ENCODE results near the gene AIF1L. TPM values are rescaled to one million over a fixed set of nuclear protein-coding genes. Genes with fewer than 3 reads are reported as not detected.
A peak's percentile ranks its signal among the peaks of the same experiment; 100 is the strongest.

AIF1L gene
- total and polyA plus RNA-seq, 2 of the 13 experiments (the other 11 are each of a cell fraction or from before 2014, with no cell fraction given): 12.4 to 36.5 TPM

DNA sequence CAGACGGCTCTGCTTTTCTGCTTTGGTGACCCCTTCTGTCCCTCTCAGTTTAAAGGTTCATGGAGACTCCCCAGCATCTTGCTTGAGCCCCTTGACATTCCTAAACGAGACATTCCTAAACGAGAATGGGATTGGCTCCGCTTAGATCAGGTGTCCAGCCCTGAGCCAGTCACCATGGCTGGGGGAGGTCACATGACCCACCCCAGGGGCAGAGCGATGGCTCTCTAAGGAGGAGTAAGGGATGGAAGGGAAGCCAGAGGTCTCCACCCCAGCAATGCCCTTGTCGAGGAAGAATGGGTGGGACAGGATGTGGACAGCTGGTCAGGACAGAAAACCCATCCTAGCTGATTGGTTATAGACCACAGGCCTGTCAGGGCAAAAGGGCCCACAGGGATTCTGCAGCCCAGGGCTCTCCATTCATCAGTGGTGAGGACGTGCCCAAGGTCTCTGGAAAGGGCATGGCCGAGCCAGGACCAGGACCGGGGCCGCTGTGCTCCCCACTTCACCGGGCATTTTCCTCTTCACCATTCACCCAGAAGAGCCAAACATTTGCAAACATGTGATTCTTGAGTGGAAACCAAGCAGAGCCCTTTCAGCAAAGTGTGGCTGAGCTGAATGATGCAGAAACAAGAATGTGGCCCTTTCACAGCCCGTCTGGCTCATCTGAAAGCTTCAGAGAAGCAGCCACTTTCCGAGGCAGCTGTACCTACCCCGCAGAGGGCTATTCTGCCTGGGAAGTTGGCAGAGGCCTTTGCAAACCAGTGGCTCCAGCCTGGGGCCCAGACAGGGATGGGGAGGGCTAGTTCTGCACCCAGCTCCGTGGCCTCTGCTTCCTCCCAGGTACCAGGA lies 19.8 kb upstream of the AIF1L start:
- intact Hi-C loops (cut with micrococcal nuclease; ENCODE audit: unreplicated experiment): no loop called here
- ChIA-PET CTCF (ENCODE audit: low intra/inter-chr PET ratio, low total read pairs) (no interaction called here), POLR2A (no interaction called here)
- Histone ChIP-seq H4K20me1 (ENCODE audit: insufficient read depth, low read length) (no peaks in the 10 kb centered on the region), H3K79me2 (ENCODE audit: insufficient read depth, low read length) (no peaks in the 10 kb centered on the region), H3K27ac (ENCODE audit: extremely low read length, insufficient read depth, low read length) (no peak overlapping the region), H3K4me3 (replicated peaks in 1 of 3; ENCODE audit: insufficient read depth in 1 of 3, low read depth in 2 of 3, low read length in 3 of 3) (no peak overlapping the region), H3K27me3 (ENCODE audit: control insufficient read depth in 1 of 2, insufficient read depth in 2 of 2, low read length in 2 of 2) (peaks cover 6 to 51% of the 10 kb centered on the region in 2 experiments; a peak in 4 of 5 replicates), H2AFZ (ENCODE audit: low read length) (no peak overlapping the region), H3K4me2 (ENCODE audit: low read depth, low read length) (0 out of 2 replicates have a peak overlapping the region, but pooled peaks have one; percentile 13), H3K4me1 (ENCODE audit: insufficient read depth, low read length) (peaks cover 32% of the 10 kb centered on the region), H3K9ac (ENCODE audit: insufficient read depth, low read depth, low read length) (no peak overlapping the region), H3K9me3 (ENCODE audit: low read length) (no peaks in the 10 kb centered on the region), H3K36me3 (replicated peaks in 1 of 2; ENCODE audit: control insufficient read depth in 1 of 2, insufficient read depth in 2 of 2, low read length in 2 of 2) (no peaks in the 10 kb centered on the region)
- in situ Hi-C loops (cut with HindIII; ENCODE audit: extremely low pct_ligation_motif_present, low pct_unique_long_range_greater_than_20kb): no loop called here
- ATAC-seq (peak; percentile 18), FAIRE-seq (no peak), DNase-seq (ENCODE audit: low spot score) (no peak)
- TF ChIP-seq, protein P1, sequence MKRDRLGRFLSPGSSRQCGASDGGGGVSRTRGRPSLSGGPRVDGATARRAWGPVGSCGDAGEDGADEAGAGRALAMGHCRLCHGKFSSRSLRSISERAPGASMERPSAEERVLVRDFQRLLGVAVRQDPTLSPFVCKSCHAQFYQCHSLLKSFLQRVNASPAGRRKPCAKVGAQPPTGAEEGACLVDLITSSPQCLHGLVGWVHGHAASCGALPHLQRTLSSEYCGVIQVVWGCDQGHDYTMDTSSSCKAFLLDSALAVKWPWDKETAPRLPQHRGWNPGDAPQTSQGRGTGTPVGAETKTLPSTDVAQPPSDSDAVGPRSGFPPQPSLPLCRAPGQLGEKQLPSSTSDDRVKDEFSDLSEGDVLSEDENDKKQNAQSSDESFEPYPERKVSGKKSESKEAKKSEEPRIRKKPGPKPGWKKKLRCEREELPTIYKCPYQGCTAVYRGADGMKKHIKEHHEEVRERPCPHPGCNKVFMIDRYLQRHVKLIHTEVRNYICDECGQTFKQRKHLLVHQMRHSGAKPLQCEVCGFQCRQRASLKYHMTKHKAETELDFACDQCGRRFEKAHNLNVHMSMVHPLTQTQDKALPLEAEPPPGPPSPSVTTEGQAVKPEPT (CRISPR knock-in tag; IDR thresholded peaks at IDR 0.05; ENCODE audit: low read depth): no peak
- TF ChIP-seq, protein P2, sequence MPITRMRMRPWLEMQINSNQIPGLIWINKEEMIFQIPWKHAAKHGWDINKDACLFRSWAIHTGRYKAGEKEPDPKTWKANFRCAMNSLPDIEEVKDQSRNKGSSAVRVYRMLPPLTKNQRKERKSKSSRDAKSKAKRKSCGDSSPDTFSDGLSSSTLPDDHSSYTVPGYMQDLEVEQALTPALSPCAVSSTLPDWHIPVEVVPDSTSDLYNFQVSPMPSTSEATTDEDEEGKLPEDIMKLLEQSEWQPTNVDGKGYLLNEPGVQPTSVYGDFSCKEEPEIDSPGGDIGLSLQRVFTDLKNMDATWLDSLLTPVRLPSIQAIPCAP (CRISPR knock-in tag; IDR thresholded peaks at IDR 0.05; ENCODE audit: low read depth): no peak
- peak; percentile 62 for TF ChIP-seq RAD51 (IDR thresholded peaks at IDR 0.05; ENCODE audit: borderline replicate concordance)
- TF ChIP-seq NFYB (CRISPR knock-in tag; IDR thresholded peaks at IDR 0.05): peak; percentile 47; the same call in 1 of the 2 replicates
- TF ChIP-seq, protein P3, sequence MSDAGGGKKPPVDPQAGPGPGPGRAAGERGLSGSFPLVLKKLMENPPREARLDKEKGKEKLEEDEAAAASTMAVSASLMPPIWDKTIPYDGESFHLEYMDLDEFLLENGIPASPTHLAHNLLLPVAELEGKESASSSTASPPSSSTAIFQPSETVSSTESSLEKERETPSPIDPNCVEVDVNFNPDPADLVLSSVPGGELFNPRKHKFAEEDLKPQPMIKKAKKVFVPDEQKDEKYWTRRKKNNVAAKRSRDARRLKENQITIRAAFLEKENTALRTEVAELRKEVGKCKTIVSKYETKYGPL (CRISPR knock-in tag; IDR thresholded peaks at IDR 0.05): no peak
- TF ChIP-seq, protein P4, sequence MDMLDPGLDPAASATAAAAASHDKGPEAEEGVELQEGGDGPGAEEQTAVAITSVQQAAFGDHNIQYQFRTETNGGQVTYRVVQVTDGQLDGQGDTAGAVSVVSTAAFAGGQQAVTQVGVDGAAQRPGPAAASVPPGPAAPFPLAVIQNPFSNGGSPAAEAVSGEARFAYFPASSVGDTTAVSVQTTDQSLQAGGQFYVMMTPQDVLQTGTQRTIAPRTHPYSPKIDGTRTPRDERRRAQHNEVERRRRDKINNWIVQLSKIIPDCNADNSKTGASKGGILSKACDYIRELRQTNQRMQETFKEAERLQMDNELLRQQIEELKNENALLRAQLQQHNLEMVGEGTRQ (IDR thresholded peaks at IDR 0.05; ENCODE audit: low read depth, low read length): peak; percentile 65; the same call in 1 of the 2 replicates
- TF ChIP-seq, protein P4 (CRISPR knock-in tag; IDR thresholded peaks at IDR 0.05; ENCODE audit: borderline replicate concordance): peak; percentile 52; the same call in 1 of the 2 replicates
- 0 out of 2 replicates have a peak, but pooled peaks have one; percentile 40 for TF ChIP-seq NFYC (CRISPR knock-in tag; IDR thresholded peaks at IDR 0.05)
- WGBS (ENCODE audit: low lambda C conversion rate): 31% methylated on average over 9 of the region's 15 CpGs
- BruUV-seq (replicated peaks): no TSS peak
